Fibroblast of pulmonary artery (primary cell): ENCODE measurements around the gene GNE.

Source experiments
- DNase-seq: peaks from one replicate; pipeline ENCODE4 v3.0.0-alpha.2; 2010; ENCODE audit warnings: low read depth
- H3K4me3 ChIP-seq: replicated peaks from 2 replicates; pipeline ENCODE4 v1.5.1; 2011; ENCODE audit warnings: low read depth, mild to moderate bottlenecking, control low read depth, low read length, moderate library complexity
- CTCF ChIP-seq: IDR thresholded peaks from 2 replicates; pipeline ENCODE4 v1.5.1; 2011; ENCODE audit warnings: mild to moderate bottlenecking, control low read depth, low read length, inconsistent platforms; ENCODE audit errors: missing control alignments

The GNE gene

GRCh38 chr9:36218411-36218901 is 39.8 kb downstream of the GNE start:
- TF ChIP-seq CTCF, result no peak
- DNase-seq, result no peak
- no peak overlapping the region for H3K4me3 ChIP-seq

GRCh38 chr9:36218011-36218410 is 40.2 kb downstream of the GNE start:
- DNase-seq, result no peak
- no peak for TF ChIP-seq CTCF
- H3K4me3 ChIP-seq, result no peak overlapping the region

- TF ChIP-seq CTCF, result no peak
- H3K4me3 ChIP-seq, result no peak overlapping the region
- DNase-seq, result no peak
Measured at GRCh38 chr9:36217256-36217968, 40.8 kb downstream of the GNE start.

- no peak overlapping the region for H3K4me3 ChIP-seq
- DNase-seq, result peak; percentile 74
- TF ChIP-seq CTCF, result no peak
Measured at GRCh38 chr9:36214571-36214970, 43.7 kb downstream of the GNE start.

- no peak for TF ChIP-seq CTCF
- no peak overlapping the region for H3K4me3 ChIP-seq
- DNase-seq, result no peak
Measured at GRCh38 chr9:36213989-36214388, 44.3 kb downstream of the GNE start.

GRCh38 chr9:36213387-36213786 is 44.9 kb downstream of the GNE start:
- DNase-seq, result no peak
- H3K4me3 ChIP-seq, result no peak overlapping the region
- TF ChIP-seq CTCF, result no peak

GRCh38 chr9:36211510-36211909 is 46.7 kb downstream of the GNE start:
- no peak overlapping the region for H3K4me3 ChIP-seq
- no peak for TF ChIP-seq CTCF
- no peak for DNase-seq
